Smooth muscle cell of bladder (primary cell): ENCODE measurements around the gene PFDN6. TPM values are rescaled to one million over a fixed set of nuclear protein-coding genes. Genes with fewer than 3 reads are reported as not detected.

ENCODE experiments used
- total RNA-seq: library from RNA; depleted of rRNA; stranded (reverse); fragments of >200 nt; gene quantifications from 2 replicates; pipeline ENCODE4 v1.2.3, GENCODE V29; 2014

PFDN6 gene
- total RNA-seq, result 46.4 and 56.6 TPM in 2 replicates

DNA sequence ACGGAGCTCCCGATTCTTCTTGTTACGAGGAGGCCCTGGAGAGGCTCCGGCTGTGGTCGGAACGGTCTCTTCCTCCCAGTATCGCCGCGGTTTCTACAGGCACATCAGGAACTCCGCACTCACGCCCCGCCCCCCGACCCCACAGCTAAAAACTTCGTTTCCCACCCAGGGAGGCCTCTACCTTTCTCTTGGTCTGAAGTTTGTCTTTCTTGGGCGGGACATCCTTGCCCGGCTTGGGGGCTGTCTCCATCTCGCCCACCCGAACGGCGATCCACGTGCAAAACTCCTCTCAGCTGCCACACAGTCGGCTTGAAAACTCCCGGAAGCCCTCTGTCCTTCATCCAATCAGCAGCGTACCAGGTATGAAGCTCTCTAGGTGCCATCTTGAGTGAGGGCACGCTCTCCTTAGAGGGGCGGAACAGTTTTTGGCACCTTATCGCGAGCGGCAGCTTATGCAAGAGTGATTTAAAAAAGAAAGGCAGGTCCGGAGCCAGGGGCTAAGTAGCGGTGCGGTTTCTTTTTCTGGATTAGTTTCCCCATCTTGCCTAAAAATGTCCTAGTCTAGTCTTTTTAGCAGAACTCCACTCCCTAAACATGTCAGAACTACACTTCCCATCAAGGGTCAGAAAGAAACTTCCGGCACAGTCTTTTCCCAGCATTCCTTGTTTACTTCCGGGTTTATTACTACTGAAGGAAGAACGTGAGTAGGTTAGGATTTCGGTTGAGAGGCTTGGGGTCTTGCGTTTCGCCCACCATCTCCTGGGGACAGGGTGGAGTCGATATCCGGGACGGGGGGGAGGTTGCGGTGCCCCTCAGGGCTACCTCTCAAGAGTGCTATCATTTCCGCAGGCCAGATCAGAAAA is at the start of gene PFDN6, which contains the start of gene WDR46:
PFDN6 (plus strand) TSS at position 681 of the 863 bp plus-strand sequence. CDS start 256 bp downstream, outside the sequence.
WDR46 (minus strand) TSS at position 319 of the 863 bp plus-strand sequence; CDS start at position 250, 69 bp downstream.

DNA sequence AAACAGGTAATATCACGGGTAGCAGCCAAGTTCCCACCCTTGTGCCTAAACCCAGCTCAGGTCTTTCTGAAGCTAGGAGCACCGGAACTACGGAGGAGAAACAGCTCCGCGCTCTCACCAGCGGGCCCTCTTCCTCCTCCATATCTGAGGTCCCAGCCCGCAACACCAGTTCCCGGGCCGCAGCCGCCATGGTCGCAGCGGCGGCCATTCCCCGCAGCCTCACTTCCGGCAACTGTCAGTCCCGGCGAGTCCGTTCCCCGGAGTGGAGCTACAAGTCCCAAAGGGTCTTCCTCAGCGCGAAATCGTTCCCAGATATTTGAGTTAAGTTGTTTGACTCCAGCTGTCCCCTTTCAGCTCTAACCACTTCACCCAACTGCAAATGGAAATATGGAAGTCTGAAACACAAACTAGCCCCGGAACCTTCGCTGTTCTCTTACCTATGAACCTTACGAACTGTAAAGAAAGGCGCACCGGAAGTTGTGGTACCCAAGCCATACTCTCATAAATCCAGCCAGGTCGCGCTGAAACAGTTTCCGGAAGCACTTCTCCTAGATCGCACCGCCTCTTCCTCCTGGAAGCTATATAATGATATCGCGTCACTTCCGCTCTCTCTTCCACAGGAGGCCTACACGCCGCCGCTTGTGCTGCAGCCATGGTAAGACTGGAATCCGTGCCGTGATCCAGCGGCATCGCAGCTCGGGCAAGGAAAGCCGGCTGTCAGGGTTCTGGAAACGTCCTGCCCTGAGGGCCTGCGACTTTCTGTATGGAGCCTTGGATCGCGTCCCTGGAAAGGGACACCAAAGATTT is 17.7 kb upstream of the PFDN6 start, which contains the start of the genes RPS18 and VPS52:
RPS18 (plus strand) TSS at position 608 of the 807 bp plus-strand sequence; CDS start at position 653, 45 bp downstream.
VPS52 (minus strand) TSS at position 409 of the 807 bp plus-strand sequence; CDS start at position 208, 201 bp downstream.

DNA sequence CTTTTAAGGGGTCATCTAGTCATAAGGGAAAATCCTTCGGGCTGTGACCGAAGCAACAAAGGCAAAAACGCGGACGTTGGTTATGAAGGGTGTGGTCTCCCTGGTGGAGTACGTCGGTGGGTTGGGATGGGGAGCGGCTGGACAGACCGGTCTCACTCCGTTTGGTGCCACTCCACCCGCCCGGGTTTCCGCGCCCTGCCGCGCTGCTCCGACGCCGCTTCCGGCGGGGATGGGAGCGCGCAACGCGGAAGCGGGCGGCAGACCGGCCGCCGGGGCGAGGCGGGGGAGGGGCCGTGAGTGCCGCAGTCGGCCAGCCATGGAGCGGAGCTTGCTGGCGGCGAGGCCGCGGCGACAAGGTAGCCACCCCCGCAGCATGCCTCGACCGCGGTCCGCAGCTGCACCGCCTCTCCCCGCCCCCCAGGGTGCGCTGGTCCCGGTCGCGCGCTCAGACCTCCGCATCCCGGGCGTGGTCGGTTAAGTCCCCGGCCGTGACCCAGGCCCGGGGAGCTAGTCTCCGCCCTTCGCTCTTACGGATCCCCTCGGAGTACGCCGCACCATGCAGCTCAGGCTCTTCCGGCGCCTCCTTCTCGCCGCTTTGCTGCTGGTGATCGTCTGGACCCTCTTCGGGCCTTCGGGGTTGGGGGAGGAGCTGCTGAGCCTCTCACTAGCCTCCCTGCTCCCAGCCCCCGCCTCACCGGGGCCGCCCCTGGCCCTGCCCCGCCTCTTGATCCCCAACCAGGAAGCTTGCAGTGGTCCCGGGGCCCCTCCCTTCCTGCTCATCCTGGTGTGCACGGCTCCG is 12.3 kb upstream of the PFDN6 start, which contains the start of gene B3GALT4:
B3GALT4 (plus strand) TSS at position 260 of the 799 bp plus-strand sequence; CDS start at position 557, 297 bp downstream.

DNA sequence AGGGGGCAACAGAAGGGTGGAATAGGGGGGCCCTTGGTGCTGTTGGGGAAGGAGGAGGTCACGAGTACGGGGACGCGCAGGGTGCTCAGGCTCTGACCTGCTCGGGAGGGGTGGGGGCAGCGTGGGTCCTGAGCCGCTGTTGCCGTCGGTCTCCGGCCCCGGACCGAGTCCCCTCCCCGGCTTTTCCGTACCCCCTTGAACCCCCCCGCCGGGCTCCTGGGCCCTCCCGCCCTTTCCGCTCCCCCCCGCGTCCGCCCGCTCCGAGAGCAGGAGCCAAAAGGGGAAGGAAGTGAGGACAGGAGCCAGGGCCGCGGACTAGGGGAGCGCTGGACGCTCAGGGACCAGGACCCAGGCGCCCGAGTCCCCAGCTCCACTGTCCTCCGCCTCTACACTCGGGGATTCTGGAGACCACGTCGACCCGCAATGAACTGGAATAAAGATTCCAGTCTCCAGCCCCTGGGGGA is 9.4 kb downstream of the PFDN6 start, which contains the start of gene RGL2:
RGL2 (minus strand) TSS at position 170 of the 464 bp plus-strand sequence. CDS start 332 bp downstream, outside the sequence.

DNA sequence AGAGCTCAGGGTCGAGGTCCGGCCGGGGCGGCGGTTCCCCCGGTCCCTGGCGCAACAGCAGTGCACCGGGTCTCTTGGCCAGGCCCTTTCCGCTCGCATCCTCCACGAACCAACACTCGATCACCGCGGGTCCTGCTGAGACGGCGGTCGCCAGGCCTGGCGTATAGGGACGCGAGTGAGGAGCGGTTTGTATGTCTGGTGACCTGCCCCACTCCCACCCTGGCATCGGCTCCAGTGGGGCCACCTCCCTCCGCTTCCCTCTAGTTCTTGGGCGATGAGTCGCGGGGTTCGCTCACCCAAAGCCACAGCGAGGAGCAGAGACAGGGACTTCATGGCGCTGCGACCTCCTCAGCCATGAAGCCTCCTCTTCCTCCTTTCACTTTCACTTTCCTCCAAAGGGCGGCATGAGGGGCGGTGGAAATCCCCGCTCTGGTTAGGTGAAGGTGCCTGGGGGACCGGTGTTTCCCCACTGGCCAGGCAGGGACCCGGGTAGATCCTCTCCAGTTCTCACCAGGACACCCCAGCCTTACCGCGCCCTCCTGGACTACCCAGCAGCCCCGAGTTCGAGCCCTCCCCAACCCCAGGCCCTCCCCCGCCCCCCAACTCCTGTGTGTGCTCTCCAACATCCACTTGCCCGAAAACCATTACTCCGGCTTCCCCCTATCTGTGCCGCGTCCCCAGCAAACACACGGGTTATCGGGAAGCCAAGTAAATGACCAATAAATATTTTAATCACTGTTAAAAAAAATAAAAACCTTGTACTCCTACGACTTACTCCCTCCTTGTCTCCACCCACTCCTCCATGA is 24.5 kb downstream of the PFDN6 start, which contains the start of gene TAPBP:
TAPBP (minus strand) TSS at position 370 of the 806 bp plus-strand sequence; CDS start at position 333, 37 bp downstream.

DNA sequence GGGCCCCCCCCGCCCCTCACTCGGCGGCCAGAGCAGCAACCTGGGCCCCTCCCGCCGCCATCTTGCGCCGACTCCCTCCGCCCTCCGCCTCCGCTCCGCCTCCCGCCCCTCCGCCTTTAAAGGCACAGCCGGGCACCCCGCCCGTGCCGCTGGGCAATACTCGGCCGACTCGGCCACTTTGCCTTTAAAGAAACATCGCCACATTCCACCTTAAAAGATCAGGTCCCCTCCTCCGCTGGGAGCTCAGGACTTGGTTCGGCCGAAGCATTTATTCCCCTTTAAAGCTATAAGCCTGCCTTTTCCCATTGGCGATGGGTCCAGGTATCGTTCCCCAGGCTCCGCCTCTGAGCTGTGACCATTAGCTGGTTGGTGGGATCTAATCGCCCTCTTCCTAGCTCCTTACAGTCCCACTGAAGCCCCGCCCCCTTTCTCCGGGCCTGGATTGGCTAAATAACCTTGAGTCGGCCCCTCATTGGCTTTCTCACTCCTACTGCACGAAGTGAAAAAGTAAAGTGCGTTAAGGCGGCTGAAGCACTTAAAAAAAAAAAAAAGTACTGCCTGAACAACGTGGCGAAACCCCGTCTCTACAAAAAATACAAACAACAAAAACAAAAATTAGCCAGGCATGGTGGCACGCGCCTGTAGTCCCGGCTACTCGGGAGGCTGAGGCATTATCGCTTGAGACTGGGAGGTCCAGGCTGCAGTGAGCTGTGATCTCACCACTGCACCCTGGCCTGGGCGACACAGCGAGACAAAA is 28.4 kb downstream of the PFDN6 start, which contains the start of gene ZBTB22:
ZBTB22 (minus strand) TSS at position 76 of the 757 bp plus-strand sequence. CDS start 828 bp downstream, outside the sequence.

Other genes starting within 250 kb of the PFDN6 start
- gene HLA-DPA1, start 216.0 kb upstream of the PFDN6 start, total RNA-seq, result 2.8 TPM in 1 of 2 replicates, not detected in the other
- gene HLA-DPB1, start 213.6 kb upstream of the PFDN6 start, total RNA-seq, result 2.3 and 15.9 TPM in 2 replicates
- gene COL11A2, start 97.1 kb upstream of the PFDN6 start, total RNA-seq, result 0.14 and 0.46 TPM in 2 replicates
- gene RXRB, start 88.9 kb upstream of the PFDN6 start, total RNA-seq, result 20.8 and 23.5 TPM in 2 replicates
- 169 and 203 TPM in 2 replicates for gene SLC39A7, start 88.7 kb upstream of the PFDN6 start, total RNA-seq
- gene HSD17B8, start 84.9 kb upstream of the PFDN6 start, total RNA-seq, result 4.8 and 7.4 TPM in 2 replicates
- 26.2 and 38.6 TPM in 2 replicates for gene RING1, start 81.1 kb upstream of the PFDN6 start, total RNA-seq
- gene VPS52, start 17.7 kb upstream of the PFDN6 start, total RNA-seq, result 36.6 and 36.8 TPM in 2 replicates
- 7,769 and 8,323 TPM in 2 replicates for gene RPS18, start 17.5 kb upstream of the PFDN6 start, total RNA-seq
- 7.1 and 8.8 TPM in 2 replicates for gene B3GALT4, start 12.5 kb upstream of the PFDN6 start, total RNA-seq
- 88.8 and 89.3 TPM in 2 replicates for gene WDR46, start 362 bp upstream of the PFDN6 start, total RNA-seq
- 11.4 and 17.9 TPM in 2 replicates for gene RGL2, start 9.3 kb downstream of the PFDN6 start, total RNA-seq
- gene TAPBP, start 24.5 kb downstream of the PFDN6 start, total RNA-seq, result 44.2 and 51.1 TPM in 2 replicates
- 18.6 and 20.2 TPM in 2 replicates for gene ZBTB22, start 28.1 kb downstream of the PFDN6 start, total RNA-seq
- 48.2 and 53.4 TPM in 2 replicates for gene DAXX, start 33.4 kb downstream of the PFDN6 start, total RNA-seq
- 1.3 and 1.4 TPM in 2 replicates for gene KIFC1, start 102.2 kb downstream of the PFDN6 start, total RNA-seq
- gene PHF1, start 121.4 kb downstream of the PFDN6 start, total RNA-seq, result 17.1 and 20.0 TPM in 2 replicates
- gene CUTA, start 128.5 kb downstream of the PFDN6 start, total RNA-seq, result 145 and 158 TPM in 2 replicates
- gene SYNGAP1, start 130.5 kb downstream of the PFDN6 start, total RNA-seq, result 1.7 and 3.9 TPM in 2 replicates
- 2.8 and 4.1 TPM in 2 replicates for gene ZBTB9, start 165.0 kb downstream of the PFDN6 start, total RNA-seq